Caco-2 (cell line): Measurements from ENCODE around the gene EIF3F. TPM values are rescaled to one million over a fixed set of nuclear protein-coding genes. Genes with fewer than 3 reads are reported as not detected.

Experiments
- BruUV-seq: library from RNA; stranded (reverse); fragments of 400-500 nt; replicated peaks from 2 replicates; lab custom pipeline; 2021; lab: Mats Ljungman, UMichigan
- CTCF ChIA-PET: fragments of 300-600 bp; sonication (Branson Sonifier 250); formaldehyde crosslinking; loops from one replicate; lab custom pipeline; 2022; ENCODE audit warnings: antibody characterized with exemption; lab: Charles Lee
- POLR2A ChIA-PET: fragments of 300-600 bp; sonication (Branson Sonifier 250); formaldehyde crosslinking; loops from one replicate; lab custom pipeline; 2022; ENCODE audit warnings: antibody characterized with exemption; lab: Charles Lee
- DNase-seq, 2 experiments: peaks; one replicate each; pipeline versions ENCODE4 v3.0.0 to v3.0.0-alpha.2; 2020 to 2022
- H3K27me3 ChIP-seq: replicated peaks from 2 replicates; pipeline ENCODE4 v1.6.0; 2011; ENCODE audit warnings: low read length; ENCODE audit not compliant: control insufficient read depth, insufficient read depth
- H3K36me3 ChIP-seq: 2 replicates; pipeline ENCODE4 v1.5.1; 2011; ENCODE audit warnings: low read length; ENCODE audit not compliant: control insufficient read depth, insufficient read depth
- H3K4me1 ChIP-seq: fragments of 250-450 bp; sonication (Bioruptor Pico); 2 replicates; pipeline ENCODE4 v1.5.1; 2020; ENCODE audit warnings: mild to moderate bottlenecking
- H3K4me3 ChIP-seq: 2 replicates; pipeline ENCODE4 v1.5.1; 2011; ENCODE audit warnings: low read depth, mild to moderate bottlenecking, control low read depth, low read length
- H3K9me3 ChIP-seq: fragments of 250-450 bp; sonication (Bioruptor Pico); 2 replicates; pipeline ENCODE4 v1.5.1; 2020; ENCODE audit warnings: mild to moderate bottlenecking, moderate library complexity
- H3K27ac Mint-ChIP-seq: one replicate; pipeline ENCODE4 v1.8.0; 2022; ENCODE audit warnings: mixed read lengths; ENCODE audit not compliant: unreplicated experiment
- H3K27me3 Mint-ChIP-seq: one replicate; pipeline ENCODE4 v1.8.0; 2022; ENCODE audit warnings: mixed read lengths; ENCODE audit not compliant: insufficient read depth, unreplicated experiment
- H3K36me3 Mint-ChIP-seq: one replicate; pipeline ENCODE4 v1.8.0; 2022; ENCODE audit warnings: mild to moderate bottlenecking, mixed read lengths; ENCODE audit not compliant: insufficient read depth, unreplicated experiment
- H3K4me1 Mint-ChIP-seq: one replicate; pipeline ENCODE4 v1.8.0; 2022; ENCODE audit warnings: low read depth, mixed read lengths; ENCODE audit not compliant: unreplicated experiment
- H3K4me3 Mint-ChIP-seq: one replicate; pipeline ENCODE4 v1.8.0; 2022; ENCODE audit warnings: mild to moderate bottlenecking, moderate library complexity, mixed read lengths; ENCODE audit not compliant: unreplicated experiment
- H3K9me3 Mint-ChIP-seq: one replicate; pipeline ENCODE4 v1.8.0; 2022; ENCODE audit warnings: mixed read lengths; ENCODE audit not compliant: unreplicated experiment
- intact Hi-C: fragments of 100-400 bp; cut with micrococcal nuclease; formaldehyde crosslinking; loops from one replicate; pipeline ENCODE4 v1.10.0; 2022; ENCODE audit not compliant: unreplicated experiment
- total RNA-seq: library from RNA; stranded (reverse); gene quantifications from 2 replicates; pipeline ENCODE4 v1.2.3, GENCODE V29; 2022
- TF ChIP-seq, protein P1 (sequence below), 2 experiments: fragments of 200-600 bp in 1 of 2; IDR thresholded peaks; 1 replicate in 1 of 2; 2 replicates in 1 of 2; pipeline versions ENCODE4 v1.5.1 to v1.8.0; 2011 to 2022; ENCODE audit warnings: antibody characterized with exemption in 1 of 2, control low read depth in 1 of 2, inconsistent platforms in 1 of 2, low read depth in 1 of 2, low read length in 1 of 2, mild to moderate bottlenecking in 1 of 2, moderate library complexity in 1 of 2; ENCODE audit not compliant: insufficient read depth in 1 of 2, severe bottlenecking in 1 of 2, unreplicated experiment in 1 of 2

EIF3F gene
- total RNA-seq, 1 experiment from 2014 or later, result 315 TPM

DNA sequence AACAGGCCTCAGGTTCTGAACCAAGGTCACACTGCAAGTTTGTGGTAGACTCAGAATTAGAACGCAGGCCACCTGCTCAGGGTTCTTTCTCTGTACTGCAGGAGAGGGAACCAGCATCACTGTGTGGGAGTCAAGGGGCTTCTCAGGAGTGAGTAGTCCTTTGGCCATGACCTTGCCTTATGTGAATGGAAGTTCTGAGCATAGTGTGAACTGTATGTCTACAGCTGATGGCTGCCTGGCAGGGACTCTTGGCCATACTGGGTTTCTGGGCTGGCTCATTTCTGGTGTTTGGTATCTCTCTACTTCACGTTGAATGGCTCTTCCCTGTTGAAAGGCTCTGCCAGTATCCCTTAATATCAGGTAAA lies 53.8 kb downstream of the EIF3F start:
- Histone ChIP-seq H3K36me3 (no peaks in the 10 kb centered on the region), H3K27me3 (no peaks in the 10 kb centered on the region), H3K9me3 (no peaks in the 10 kb centered on the region), H3K4me1 (no peaks in the 10 kb centered on the region), H3K4me3 (no peak overlapping the region)
- ChIA-PET CTCF (no interaction called here), POLR2A (no interaction called here)
- DNase-seq, result no peak
- no TSS peak for BruUV-seq
- Mint-ChIP-seq H3K4me3 (no peak overlapping the region), H3K27me3 (peaks cover 17% of the 10 kb centered on the region), H3K36me3 (no peaks in the 10 kb centered on the region), H3K27ac (no peak overlapping the region), H3K4me1 (no peaks in the 10 kb centered on the region), H3K9me3 (no peaks in the 10 kb centered on the region)
- TF ChIP-seq, protein P1, sequence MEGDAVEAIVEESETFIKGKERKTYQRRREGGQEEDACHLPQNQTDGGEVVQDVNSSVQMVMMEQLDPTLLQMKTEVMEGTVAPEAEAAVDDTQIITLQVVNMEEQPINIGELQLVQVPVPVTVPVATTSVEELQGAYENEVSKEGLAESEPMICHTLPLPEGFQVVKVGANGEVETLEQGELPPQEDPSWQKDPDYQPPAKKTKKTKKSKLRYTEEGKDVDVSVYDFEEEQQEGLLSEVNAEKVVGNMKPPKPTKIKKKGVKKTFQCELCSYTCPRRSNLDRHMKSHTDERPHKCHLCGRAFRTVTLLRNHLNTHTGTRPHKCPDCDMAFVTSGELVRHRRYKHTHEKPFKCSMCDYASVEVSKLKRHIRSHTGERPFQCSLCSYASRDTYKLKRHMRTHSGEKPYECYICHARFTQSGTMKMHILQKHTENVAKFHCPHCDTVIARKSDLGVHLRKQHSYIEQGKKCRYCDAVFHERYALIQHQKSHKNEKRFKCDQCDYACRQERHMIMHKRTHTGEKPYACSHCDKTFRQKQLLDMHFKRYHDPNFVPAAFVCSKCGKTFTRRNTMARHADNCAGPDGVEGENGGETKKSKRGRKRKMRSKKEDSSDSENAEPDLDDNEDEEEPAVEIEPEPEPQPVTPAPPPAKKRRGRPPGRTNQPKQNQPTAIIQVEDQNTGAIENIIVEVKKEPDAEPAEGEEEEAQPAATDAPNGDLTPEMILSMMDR (IDR thresholded peaks at IDR 0.05; ENCODE audit: insufficient read depth in 1 of 2, low read depth in 1 of 2, low read length in 1 of 2, severe bottlenecking in 1 of 2, unreplicated experiment in 1 of 2), result no peak
- intact Hi-C loops, result no loop called here

DNA sequence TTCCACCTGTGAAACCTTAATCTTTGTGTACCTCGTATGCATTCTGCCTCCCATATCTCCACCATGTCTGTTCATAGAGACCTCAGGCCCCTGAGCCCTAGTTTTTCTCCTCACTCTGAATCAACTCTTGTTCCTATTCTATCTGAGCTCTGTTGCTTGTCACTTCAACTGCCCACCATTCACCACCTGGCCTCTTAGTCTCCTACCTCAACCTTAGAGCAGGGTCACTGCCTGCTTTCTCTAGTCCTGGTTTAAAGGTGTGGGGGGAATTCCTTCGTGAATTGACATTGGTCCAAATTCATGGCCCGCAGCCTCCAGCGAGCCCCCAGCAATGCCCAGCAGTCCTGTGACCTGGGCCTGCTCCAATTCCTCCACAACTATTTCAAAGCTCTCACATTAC lies 54.4 kb downstream of the EIF3F start:
- Mint-ChIP-seq H3K4me1 (no peaks in the 10 kb centered on the region), H3K27me3 (peaks cover 23% of the 10 kb centered on the region), H3K27ac (no peak overlapping the region), H3K4me3 (no peak overlapping the region), H3K36me3 (no peaks in the 10 kb centered on the region), H3K9me3 (no peaks in the 10 kb centered on the region)
- Histone ChIP-seq H3K4me3 (no peak overlapping the region), H3K4me1 (no peaks in the 10 kb centered on the region), H3K27me3 (no peaks in the 10 kb centered on the region), H3K36me3 (no peaks in the 10 kb centered on the region), H3K9me3 (no peaks in the 10 kb centered on the region)
- POLR2A ChIA-PET, result no interaction called here
- intact Hi-C loops, result no loop called here
- no peak for DNase-seq
- TF ChIP-seq, protein P1 (IDR thresholded peaks at IDR 0.05; ENCODE audit: insufficient read depth in 1 of 2, low read depth in 1 of 2, low read length in 1 of 2, severe bottlenecking in 1 of 2, unreplicated experiment in 1 of 2), result no peak
- CTCF ChIA-PET, result no interaction called here
- no TSS peak for BruUV-seq

DNA sequence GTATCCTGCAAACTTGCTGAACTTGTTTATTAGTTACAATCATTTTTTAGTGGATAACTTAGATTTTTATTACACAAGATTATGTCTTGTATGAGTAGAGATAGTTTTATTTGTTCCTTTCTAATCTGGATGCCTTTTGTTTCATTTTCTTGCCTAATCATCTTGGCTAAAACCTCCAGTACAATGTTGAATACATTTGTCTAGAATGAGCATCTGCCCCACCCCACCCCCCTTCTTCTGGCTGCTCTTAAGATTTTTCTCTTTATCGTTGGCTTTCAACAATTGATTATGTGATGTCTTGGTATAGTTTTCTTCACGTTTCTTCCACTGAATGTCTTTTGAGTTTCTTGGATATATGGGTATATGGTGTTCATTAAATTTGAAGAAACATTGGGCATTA lies 56.6 kb downstream of the EIF3F start:
- H3K9me3 ChIP-seq, result no peaks in the 10 kb centered on the region

More for the DNA sequence above, 56.6 kb downstream of the EIF3F start:
- BruUV-seq, result no TSS peak
- no peaks in the 10 kb centered on the region for H3K9me3 Mint-ChIP-seq
- H3K4me1 ChIP-seq, result no peaks in the 10 kb centered on the region
- no peaks in the 10 kb centered on the region for H3K36me3 Mint-ChIP-seq
- no peaks in the 10 kb centered on the region for H3K27me3 ChIP-seq
- H3K36me3 ChIP-seq, result no peaks in the 10 kb centered on the region
- H3K27ac Mint-ChIP-seq, result no peak overlapping the region
- DNase-seq, result no peak
- H3K4me1 Mint-ChIP-seq, result no peaks in the 10 kb centered on the region
- ChIA-PET CTCF (no interaction called here), POLR2A (no interaction called here)
- intact Hi-C loops, result no loop called here
- no peak overlapping the region for H3K4me3 Mint-ChIP-seq
- H3K4me3 ChIP-seq, result no peak overlapping the region
- TF ChIP-seq, protein P1 (IDR thresholded peaks at IDR 0.05; ENCODE audit: insufficient read depth in 1 of 2, low read depth in 1 of 2, low read length in 1 of 2, severe bottlenecking in 1 of 2, unreplicated experiment in 1 of 2), result no peak
- peaks cover 21% of the 10 kb centered on the region for H3K27me3 Mint-ChIP-seq
